HG03521 (cell line): ENCODE data around the gene OIT3.
"Not testable (repeated sequence)": the region's sequence is repeated elsewhere in the genome, so short reads cannot be mapped to it uniquely, and the experiment has no call there.

Source experiments
- ATAC-seq: cut with Tn5 transposase; IDR thresholded peaks from one replicate; pipeline ENCODE4 v1.9.1; 2021; ENCODE audit warnings: mild to moderate bottlenecking, moderate library complexity; ENCODE audit not compliant: unreplicated experiment

OIT3 gene

DNA sequence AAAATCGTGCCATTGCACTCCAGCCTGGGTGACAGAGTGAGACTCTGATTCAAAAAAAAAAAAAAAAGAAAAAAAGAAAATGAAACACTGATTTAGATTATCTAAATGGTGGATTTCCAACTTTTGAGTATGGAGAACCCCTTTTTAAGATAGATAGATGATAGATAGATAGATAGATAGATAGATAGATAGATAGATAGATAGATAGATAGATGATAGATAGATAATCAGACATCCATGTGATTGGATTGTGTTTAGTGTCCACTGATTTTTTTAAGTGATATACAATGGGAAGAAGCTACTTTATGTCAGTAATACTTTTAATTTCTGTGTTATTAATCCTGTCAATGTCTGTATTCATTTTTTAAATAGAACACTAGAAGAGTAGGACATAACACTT, 6.0 kb downstream of the OIT3 start:
- ATAC-seq, result no peak

- ATAC-seq, result not testable (repeated sequence)
These were observed 10.5 kb downstream of the OIT3 start for GRCh38 chr10:72903941-72904446.

GRCh38 chr10:72904806-72905205, 11.3 kb downstream of the OIT3 start:
- ATAC-seq, result no peak

DNA sequence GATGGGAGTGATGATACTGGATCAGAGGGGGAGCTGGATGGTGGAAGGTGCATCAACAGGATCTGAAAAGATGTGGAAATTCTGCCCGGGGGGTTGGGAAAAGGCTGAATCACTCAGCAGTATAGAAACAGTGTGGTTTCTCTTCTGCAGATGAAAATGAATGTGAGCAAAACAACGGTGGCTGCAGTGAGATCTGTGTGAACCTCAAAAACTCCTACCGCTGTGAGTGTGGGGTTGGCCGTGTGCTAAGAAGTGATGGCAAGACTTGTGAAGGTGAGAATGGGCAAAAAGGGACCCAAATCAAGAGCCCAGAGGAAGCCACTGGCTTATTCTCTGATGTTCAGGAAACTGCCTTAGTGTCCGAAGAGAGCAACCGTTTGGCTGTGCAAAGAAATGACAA, 12.9 kb downstream of the OIT3 start:
- ATAC-seq, result no peak

GRCh38 chr10:72910705-72911104, 17.2 kb downstream of the OIT3 start:
- no peak for ATAC-seq

DNA sequence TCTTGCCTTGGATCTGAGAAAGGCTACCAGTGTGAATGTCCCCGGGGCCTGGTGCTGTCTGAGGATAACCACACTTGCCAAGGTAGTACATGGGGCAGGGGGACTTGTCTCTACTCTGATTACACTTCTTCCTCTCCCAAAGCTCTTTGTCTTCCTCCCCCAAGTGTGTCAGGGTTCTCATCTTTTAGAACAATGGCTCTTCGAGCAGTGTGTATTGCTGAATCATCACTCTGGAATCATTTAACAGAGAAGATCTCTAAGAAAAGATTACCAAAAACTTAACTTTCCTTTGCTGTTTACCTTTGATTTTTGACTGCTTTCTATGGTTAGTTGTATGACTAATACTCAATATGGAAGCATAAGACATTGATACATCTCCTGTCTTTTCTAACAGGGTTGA, 18.2 kb downstream of the OIT3 start:
- ATAC-seq, result no peak

- no peak for ATAC-seq
These were observed 19.2 kb downstream of the OIT3 start for GRCh38 chr10:72912736-72913135.

GRCh38 chr10:72913287-72913686, 19.7 kb downstream of the OIT3 start:
- ATAC-seq, result no peak

- not testable (repeated sequence) for ATAC-seq
These were observed 23.7 kb downstream of the OIT3 start for GRCh38 chr10:72917201-72917600.

GRCh38 chr10:72917803-72918332, 24.3 kb downstream of the OIT3 start:
- not testable (repeated sequence) for ATAC-seq

- ATAC-seq, result no peak
These were observed 24.8 kb downstream of the OIT3 start for GRCh38 chr10:72918352-72918751.

GRCh38 chr10:72921147-72921683, 27.7 kb downstream of the OIT3 start:
- not testable (repeated sequence) for ATAC-seq

GRCh38 chr10:72924351-72924750, 30.8 kb downstream of the OIT3 start:
- no peak for ATAC-seq

DNA sequence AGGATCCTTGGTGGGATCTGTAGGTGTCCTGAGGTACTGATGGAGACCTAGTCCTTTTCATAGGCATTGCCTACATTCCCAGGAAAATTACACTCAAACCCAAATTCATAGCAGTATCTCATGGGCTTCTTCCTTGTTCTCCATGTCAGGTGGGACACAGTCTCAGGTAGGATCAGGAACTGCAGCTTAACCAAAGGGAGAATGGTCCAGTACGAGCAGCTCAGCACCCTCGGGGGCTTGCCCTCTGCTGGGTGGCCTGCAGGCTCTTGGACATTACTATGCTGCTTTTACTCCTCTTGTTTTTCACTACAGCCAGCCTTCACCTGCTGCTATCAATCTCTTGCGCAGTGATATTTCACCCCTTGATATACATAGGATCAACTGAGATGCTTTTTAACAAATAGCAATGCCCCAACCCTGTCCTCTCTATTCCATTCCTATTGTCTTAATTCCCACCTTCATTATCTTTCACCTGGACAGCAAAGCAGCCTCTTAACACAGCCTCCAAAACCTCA, 32.5 kb downstream of the OIT3 start:
- ATAC-seq, result no peak

DNA sequence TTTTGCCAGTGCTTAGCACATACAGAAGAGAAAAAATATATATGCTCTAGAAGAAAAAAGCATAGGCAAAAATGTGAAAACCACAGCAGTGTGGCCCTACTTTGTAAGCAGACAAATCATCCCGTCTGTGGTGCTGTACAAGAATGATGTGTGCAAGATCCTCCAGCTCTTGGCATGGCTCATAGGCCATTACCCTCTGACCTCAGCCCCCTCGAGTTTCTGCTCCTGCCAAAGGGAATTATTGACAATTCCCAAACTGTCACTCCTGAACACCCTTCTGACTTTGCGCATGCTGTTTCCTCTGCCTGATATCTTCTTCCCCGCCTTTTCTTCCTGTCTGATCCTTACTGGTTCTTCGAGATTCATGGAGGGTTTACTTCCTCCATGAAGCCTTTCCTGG, 33.9 kb downstream of the OIT3 start:
- no peak for ATAC-seq

DNA sequence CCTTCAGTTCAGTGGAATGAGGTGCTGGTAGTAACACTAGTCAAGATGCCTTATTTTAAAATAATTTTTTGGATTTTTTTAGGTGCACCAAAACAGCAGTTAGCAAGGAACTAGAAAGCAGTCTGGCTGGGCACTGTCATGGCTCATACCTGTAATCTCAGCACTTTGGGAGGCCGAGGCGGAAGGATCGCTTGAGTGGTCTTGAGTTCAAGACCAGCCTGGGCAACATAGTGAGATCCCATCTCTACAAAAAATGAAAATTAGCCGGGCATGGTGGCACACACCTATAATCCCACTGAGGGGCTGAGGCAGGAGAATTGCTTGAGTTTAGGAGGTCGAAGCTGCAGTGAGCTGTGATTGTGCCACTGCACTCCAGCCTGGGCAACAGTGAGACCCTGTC, 35.3 kb downstream of the OIT3 start:
- no peak for ATAC-seq

GRCh38 chr10:72930276-72930675, 36.7 kb downstream of the OIT3 start:
- no peak for ATAC-seq

GRCh38 chr10:72932259-72933015, 38.9 kb downstream of the OIT3 start:
- ATAC-seq, result no peak

- ATAC-seq, result no peak
These were observed 41.8 kb downstream of the OIT3 start for GRCh38 chr10:72935361-72935760.

DNA sequence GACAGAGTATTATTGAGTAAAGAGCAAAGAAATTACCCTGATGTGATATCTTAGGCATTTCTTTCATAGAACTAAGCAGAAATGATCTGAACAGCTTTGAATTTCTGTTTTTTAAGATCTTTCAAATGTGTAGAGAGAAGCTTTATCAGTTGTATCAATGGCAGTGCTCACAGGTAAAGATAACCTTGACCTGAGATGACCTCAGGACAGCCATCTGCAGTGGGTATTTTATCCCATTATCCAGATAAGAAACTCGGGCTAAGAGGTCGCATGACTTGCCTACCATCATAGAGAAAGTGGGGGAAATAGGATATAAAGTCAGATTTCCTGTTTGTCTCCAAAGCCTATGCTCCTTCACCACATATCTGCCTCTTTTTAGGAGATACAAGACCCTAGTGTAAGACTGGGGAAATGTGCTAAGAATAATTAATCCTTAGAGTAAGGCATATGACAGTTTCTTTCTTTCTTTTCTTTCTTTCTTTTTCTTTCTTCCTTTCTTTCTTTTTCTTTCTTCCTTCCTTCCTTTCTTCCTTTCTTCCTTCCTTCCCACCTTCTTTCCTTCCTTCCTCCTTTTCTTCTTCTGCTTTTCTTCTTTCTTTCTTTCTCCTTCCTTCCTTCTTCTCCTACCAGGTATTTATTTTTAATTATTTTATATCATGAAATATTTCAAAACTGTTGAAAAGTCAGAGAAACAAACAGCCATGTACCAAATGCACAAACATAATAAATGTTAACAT, 50.1 kb downstream of the OIT3 start:
- no peak for ATAC-seq

GRCh38 chr10:72946963-72947362, 53.4 kb downstream of the OIT3 start:
- ATAC-seq, result no peak
